Naive thymus-derived CD4-positive, alpha-beta T cell (primary cell): ENCODE measurements around the gene CXCL3. TPM values are rescaled to one million over a fixed set of nuclear protein-coding genes. Genes with fewer than 3 reads are reported as not detected.
"Not testable (repeated sequence)": the region's sequence is repeated elsewhere in the genome, so short reads cannot be mapped to it uniquely, and the experiment has no call there.

Source experiments
- ATAC-seq: fragments of 150-1000 bp; cut with Tn5 transposase; 2 replicates; pipeline ENCODE4 v1.10.0; 2021; ENCODE audit warnings: mild to moderate bottlenecking, moderate library complexity
- CTCF ChIA-PET: fragments of 350-600 bp; sonication (Branson Sonifier 250); formaldehyde crosslinking; loops from one replicate; lab custom pipeline; 2021; ENCODE audit warnings: antibody characterized with exemption; lab: Charles Lee
- POLR2A ChIA-PET: fragments of 350-600 bp; sonication (Branson Sonifier 250); formaldehyde crosslinking; loops from one replicate; lab custom pipeline; 2021; ENCODE audit warnings: antibody characterized with exemption, inconsistent platforms; lab: Charles Lee
- DNase-seq, 9 donors: peaks; one replicate each; pipeline versions ENCODE4 v3.0.0 to v3.0.0-alpha.2; 2020 to 2022; ENCODE audit warnings: mixed read lengths in 1 of 9
- H3K27ac ChIP-seq: one replicate; pipeline ENCODE4 v1.7.0; 2013; ENCODE audit warnings: mild to moderate bottlenecking, low read depth, low read length, moderate library complexity
- H3K27me3 ChIP-seq, 2 donors: one replicate each; pipeline ENCODE4 v1.7.0; 2013; ENCODE audit warnings: low read length in 2 of 2, mild to moderate bottlenecking in 2 of 2, moderate library complexity in 2 of 2; ENCODE audit not compliant: control insufficient read depth in 2 of 2, insufficient read depth in 2 of 2
- H3K36me3 ChIP-seq, 3 experiments: 1 replicate in 2 of 3; 2 replicates in 1 of 3; pipeline ENCODE4 v1.7.0; 2013; ENCODE audit warnings: low read length in 3 of 3, mild to moderate bottlenecking in 3 of 3, moderate library complexity in 1 of 3; ENCODE audit not compliant: insufficient read depth in 3 of 3, control insufficient read depth in 2 of 3
- H3K4me1 ChIP-seq, 2 donors: one replicate each; pipeline ENCODE4 v1.7.0; 2013; ENCODE audit warnings: low read length in 2 of 2, mild to moderate bottlenecking in 2 of 2, moderate library complexity in 1 of 2; ENCODE audit not compliant: control insufficient read depth in 2 of 2, insufficient read depth in 2 of 2
- H3K4me3 ChIP-seq: 2 replicates; pipeline ENCODE4 v1.7.0; 2013; ENCODE audit warnings: mild to moderate bottlenecking, low read length
- H3K9me3 ChIP-seq, 3 experiments: 1 replicate in 2 of 3; 2 replicates in 1 of 3; pipeline ENCODE4 v1.7.0; 2013; ENCODE audit warnings: low read length in 3 of 3; ENCODE audit not compliant: control insufficient read depth in 2 of 3
- H3K27ac Mint-ChIP-seq, 9 donors: one replicate each; pipeline ENCODE4 v1.8.0; 2020 to 2022; ENCODE audit warnings: mixed read lengths in 9 of 9, mild to moderate bottlenecking in 8 of 9, moderate library complexity in 5 of 9, inconsistent platforms in 2 of 9
- H3K27me3 Mint-ChIP-seq, 5 donors: one replicate each; pipeline ENCODE4 v1.8.0; 2021 to 2022; ENCODE audit warnings: mixed read lengths in 5 of 5, mild to moderate bottlenecking in 1 of 5
- H3K36me3 Mint-ChIP-seq, 5 donors: one replicate each; pipeline ENCODE4 v1.8.0; 2020 to 2022; ENCODE audit warnings: mixed read lengths in 5 of 5, mild to moderate bottlenecking in 3 of 5, inconsistent platforms in 1 of 5
- H3K4me1 Mint-ChIP-seq, 7 donors: one replicate each; pipeline ENCODE4 v1.8.0; 2020 to 2022; ENCODE audit warnings: mixed read lengths in 7 of 7, mild to moderate bottlenecking in 3 of 7, inconsistent platforms in 1 of 7
- H3K4me3 Mint-ChIP-seq, 10 donors: one replicate each; pipeline ENCODE4 v1.8.0; 2020 to 2022; ENCODE audit warnings: mild to moderate bottlenecking in 10 of 10, mixed read lengths in 10 of 10, moderate library complexity in 6 of 10, inconsistent platforms in 2 of 10
- H3K9me3 Mint-ChIP-seq, 11 donors: one replicate each; pipeline ENCODE4 v1.8.0; 2020 to 2022; ENCODE audit warnings: mixed read lengths in 11 of 11, mild to moderate bottlenecking in 4 of 11, inconsistent platforms in 1 of 11, moderate library complexity in 1 of 11
- intact Hi-C, 2 donors: fragments of 100-400 bp; cut with micrococcal nuclease; formaldehyde crosslinking; loops; one replicate each; pipeline ENCODE4 v1.15.1; 2023
- polyA plus RNA-seq, 2 donors: library from polyadenylated mRNA; unstranded; fragments of 300-500 nt; fragmentation: Illumina TruSeq; gene quantifications; one replicate each; pipeline ENCODE4 v1.2.3, GENCODE V29; 2021
- total RNA-seq, 6 experiments: library from RNA in 5 of 6; stranded (reverse) in 5 of 6; gene quantifications; 1 replicate in 5 of 6; 2 replicates in 1 of 6; pipeline ENCODE4 v1.2.3 and lab custom pipeline; 2021 to 2026

CXCL3 gene
- total and polyA plus RNA-seq, 7 experiments from 2014 or later: 0.92 to 15.3 (median 3.0) TPM; not detected in 4

DNA sequence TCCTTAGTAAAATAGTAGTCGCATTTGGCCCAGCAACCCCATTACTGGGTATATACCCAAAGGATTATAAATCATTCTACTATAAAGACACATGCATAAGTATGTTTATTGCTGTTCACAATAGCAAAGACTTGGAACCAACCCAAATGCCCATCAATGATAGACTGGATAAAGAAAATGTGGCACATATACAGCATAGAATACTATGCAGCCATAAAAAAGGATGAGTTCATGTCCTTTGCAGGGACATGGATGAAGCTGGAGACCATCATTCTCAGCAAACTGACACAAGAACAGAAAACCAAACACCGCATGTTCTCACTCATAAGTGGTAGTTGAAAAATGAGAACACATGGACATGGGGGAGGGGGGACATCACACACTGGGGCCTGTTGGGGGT lies 41.9 kb upstream of the CXCL3 start:
- H3K27me3 ChIP-seq, H3K4me3 Mint-ChIP-seq, H3K9me3 Mint-ChIP-seq, H3K27ac ChIP-seq, H3K36me3 Mint-ChIP-seq, H3K36me3 ChIP-seq, DNase-seq, POLR2A ChIA-PET, H3K4me3 ChIP-seq, ATAC-seq, H3K27ac Mint-ChIP-seq, CTCF ChIA-PET, H3K4me1 ChIP-seq, H3K4me1 Mint-ChIP-seq, intact Hi-C loops, H3K9me3 ChIP-seq: not testable (repeated sequence)
- peaks cover 0 to 20% (median 6%) of the 10 kb centered on the region in 5 donors for H3K27me3 Mint-ChIP-seq

DNA sequence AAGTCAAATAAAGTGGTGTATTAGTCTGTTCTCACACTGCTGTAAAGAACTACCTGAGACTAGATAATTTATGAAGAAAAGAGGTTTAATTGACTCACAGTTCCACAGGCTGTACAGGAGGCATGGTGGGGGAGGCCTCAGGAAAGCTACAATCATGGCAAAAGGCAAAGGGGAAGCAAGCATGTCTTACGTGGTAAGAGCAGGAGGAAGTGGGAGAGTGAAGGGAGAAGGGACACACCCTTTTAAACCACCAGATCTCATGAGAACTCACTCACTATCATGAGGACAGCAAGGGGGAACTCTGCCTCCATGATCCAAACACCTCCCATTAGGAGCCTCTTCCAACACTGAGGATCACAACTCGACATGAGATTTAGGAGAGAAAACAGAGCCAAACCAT lies 40.5 kb upstream of the CXCL3 start:
- POLR2A ChIA-PET, H3K27ac Mint-ChIP-seq, H3K4me1 Mint-ChIP-seq, H3K36me3 Mint-ChIP-seq, DNase-seq, H3K4me3 ChIP-seq, H3K9me3 ChIP-seq, H3K27me3 ChIP-seq, H3K9me3 Mint-ChIP-seq, H3K36me3 ChIP-seq, intact Hi-C loops, H3K27ac ChIP-seq, CTCF ChIA-PET, H3K4me1 ChIP-seq, H3K4me3 Mint-ChIP-seq: not testable (repeated sequence)
- peaks cover 0 to 14% (median 3%) of the 10 kb centered on the region in 5 donors for H3K27me3 Mint-ChIP-seq
- peak; percentile 64 for ATAC-seq

DNA sequence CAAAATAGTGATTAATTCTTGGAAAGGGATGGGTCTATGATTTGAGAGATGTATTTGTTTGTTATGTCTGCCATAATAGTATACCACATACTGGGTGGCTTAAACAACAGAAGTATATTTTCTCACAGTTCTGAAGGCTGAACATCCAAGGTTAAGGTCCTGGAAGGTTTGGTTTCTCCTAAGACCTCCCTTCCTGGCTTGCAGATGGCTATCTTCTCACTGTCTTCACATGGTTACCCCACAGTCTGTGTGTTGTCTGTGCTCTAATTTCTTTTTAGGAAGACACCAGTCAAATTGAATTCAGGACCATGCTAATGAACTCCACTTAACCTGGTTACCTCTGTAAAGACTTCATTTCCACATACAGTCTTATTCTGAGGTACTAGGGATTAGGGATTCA lies 34.9 kb upstream of the CXCL3 start:
- Mint-ChIP-seq H3K4me3 (no peak overlapping the region), H3K27ac (no peak overlapping the region), H3K36me3 (no peaks in the 10 kb centered on the region), H3K9me3 (no peaks in the 10 kb centered on the region), H3K27me3 (peaks cover 0 to 14% (median 4%) of the 10 kb centered on the region in 5 donors), H3K4me1 (no peaks in the 10 kb centered on the region)
- H3K27me3 ChIP-seq: no peaks in the 10 kb centered on the region
- ChIA-PET POLR2A (no interaction called here), CTCF (no interaction called here)
- no peak overlapping the region for H3K27ac ChIP-seq
- no peaks in the 10 kb centered on the region for H3K9me3 ChIP-seq
- ATAC-seq (no peak), DNase-seq (no peak)
- H3K4me1 ChIP-seq: no peaks in the 10 kb centered on the region
- H3K36me3 ChIP-seq: no peaks in the 10 kb centered on the region
- intact Hi-C loops: no loop called here
- H3K4me3 ChIP-seq: no peak overlapping the region

DNA sequence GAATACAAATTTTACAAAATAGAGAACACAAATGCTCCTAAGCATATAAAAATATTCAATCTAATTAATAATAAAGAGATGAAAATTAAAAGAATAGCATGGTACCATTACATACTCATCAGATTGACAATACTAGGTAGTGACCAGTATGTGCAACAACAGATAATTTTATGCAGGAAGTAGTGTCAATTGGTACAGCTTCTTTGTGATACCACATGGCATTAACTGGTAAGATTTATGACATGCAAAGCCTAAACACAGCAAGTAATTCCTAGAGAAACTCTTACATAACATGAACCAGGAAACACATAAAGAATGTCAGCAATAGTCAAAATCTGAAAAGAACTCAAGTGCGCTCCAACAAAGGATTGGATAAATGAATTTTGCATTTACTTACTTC lies 34.2 kb upstream of the CXCL3 start:
- DNase-seq: no peak
- no peak overlapping the region for H3K4me3 Mint-ChIP-seq
- no peaks in the 10 kb centered on the region for H3K36me3 Mint-ChIP-seq
- Histone ChIP-seq H3K27me3 (no peaks in the 10 kb centered on the region), H3K4me3 (no peak overlapping the region), H3K27ac (no peak overlapping the region), H3K36me3 (no peaks in the 10 kb centered on the region), H3K4me1 (no peaks in the 10 kb centered on the region), H3K9me3 (no peaks in the 10 kb centered on the region)
- H3K27ac Mint-ChIP-seq: no peak overlapping the region
- POLR2A ChIA-PET: no interaction called here
- peaks cover 0 to 13% (median 4%) of the 10 kb centered on the region in 5 donors for H3K27me3 Mint-ChIP-seq
- CTCF ChIA-PET: no interaction called here
- ATAC-seq: no peak
- intact Hi-C loops: no loop called here
- no peaks in the 10 kb centered on the region for H3K9me3 Mint-ChIP-seq
- no peaks in the 10 kb centered on the region for H3K4me1 Mint-ChIP-seq

DNA sequence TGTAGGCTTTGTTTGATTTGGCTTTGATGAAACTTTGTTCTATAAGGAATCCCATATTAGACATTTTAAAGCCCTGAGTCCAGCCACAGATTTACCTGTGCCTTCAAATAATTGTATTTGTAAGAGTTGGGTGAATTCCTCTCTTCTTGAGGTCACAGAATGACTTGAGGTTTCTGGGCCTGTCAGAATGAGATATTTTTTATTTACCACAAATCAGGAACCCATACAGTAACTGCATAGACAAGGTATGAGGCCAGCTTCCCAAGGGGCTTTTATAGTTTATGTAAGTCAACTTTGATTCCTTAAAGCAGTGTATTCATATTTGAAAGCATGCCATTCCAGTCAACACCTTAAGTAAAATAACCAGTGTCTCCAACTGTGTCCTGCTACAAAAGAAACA lies 29.1 kb upstream of the CXCL3 start:
- H3K27me3 ChIP-seq: no peaks in the 10 kb centered on the region
- Mint-ChIP-seq H3K36me3 (no peaks in the 10 kb centered on the region), H3K9me3 (no peaks in the 10 kb centered on the region), H3K27ac (no peak overlapping the region), H3K4me3 (no peak overlapping the region), H3K27me3 (peaks cover 0 to 10% (median 2%) of the 10 kb centered on the region in 5 donors), H3K4me1 (no peaks in the 10 kb centered on the region)
- CTCF ChIA-PET: no interaction called here
- no peak overlapping the region for H3K27ac ChIP-seq
- no peaks in the 10 kb centered on the region for H3K36me3 ChIP-seq
- H3K4me1 ChIP-seq: no peaks in the 10 kb centered on the region
- POLR2A ChIA-PET: no interaction called here
- no peaks in the 10 kb centered on the region for H3K9me3 ChIP-seq
- ATAC-seq: no peak
- DNase-seq: no peak
- no peak overlapping the region for H3K4me3 ChIP-seq
- intact Hi-C loops: no loop called here

DNA sequence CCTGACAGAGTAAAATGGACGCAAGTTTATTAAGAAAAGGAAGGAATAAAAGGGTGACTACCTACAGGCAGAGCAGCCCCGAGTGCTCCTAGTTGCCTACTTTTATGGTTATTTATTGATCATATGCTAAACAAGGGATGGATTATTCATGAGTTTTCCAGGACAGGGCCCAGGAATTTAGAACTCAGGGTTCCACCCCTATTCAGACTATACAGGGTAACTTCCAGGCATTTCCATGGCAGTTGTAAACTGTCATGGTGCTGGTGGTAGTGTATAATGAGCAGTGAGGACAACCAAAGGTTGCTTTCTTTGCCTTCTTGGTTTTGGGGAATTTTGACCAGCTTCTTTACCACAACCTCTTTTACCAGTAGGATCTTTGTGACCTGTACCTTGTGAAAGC lies 27.7 kb upstream of the CXCL3 start:
- peaks cover 0 to 10% (median 2%) of the 10 kb centered on the region in 5 donors for H3K27me3 Mint-ChIP-seq
- no peaks in the 10 kb centered on the region for H3K36me3 Mint-ChIP-seq
- no peaks in the 10 kb centered on the region for H3K9me3 ChIP-seq
- no peak overlapping the region for H3K4me3 ChIP-seq
- no peak for ATAC-seq
- ChIA-PET CTCF (no interaction called here), POLR2A (no interaction called here)
- no peak overlapping the region for H3K27ac ChIP-seq
- H3K4me1 Mint-ChIP-seq: no peaks in the 10 kb centered on the region
- no peak overlapping the region for H3K4me3 Mint-ChIP-seq
- H3K27me3 ChIP-seq: no peaks in the 10 kb centered on the region
- DNase-seq: no peak
- intact Hi-C loops: no loop called here
- H3K27ac Mint-ChIP-seq: peak overlapping the region in 1 of 9 donors; percentile 70
- no peaks in the 10 kb centered on the region for H3K36me3 ChIP-seq
- no peaks in the 10 kb centered on the region for H3K4me1 ChIP-seq
- peaks cover 0 to 2% (median 0%) of the 10 kb centered on the region in 11 donors for H3K9me3 Mint-ChIP-seq

DNA sequence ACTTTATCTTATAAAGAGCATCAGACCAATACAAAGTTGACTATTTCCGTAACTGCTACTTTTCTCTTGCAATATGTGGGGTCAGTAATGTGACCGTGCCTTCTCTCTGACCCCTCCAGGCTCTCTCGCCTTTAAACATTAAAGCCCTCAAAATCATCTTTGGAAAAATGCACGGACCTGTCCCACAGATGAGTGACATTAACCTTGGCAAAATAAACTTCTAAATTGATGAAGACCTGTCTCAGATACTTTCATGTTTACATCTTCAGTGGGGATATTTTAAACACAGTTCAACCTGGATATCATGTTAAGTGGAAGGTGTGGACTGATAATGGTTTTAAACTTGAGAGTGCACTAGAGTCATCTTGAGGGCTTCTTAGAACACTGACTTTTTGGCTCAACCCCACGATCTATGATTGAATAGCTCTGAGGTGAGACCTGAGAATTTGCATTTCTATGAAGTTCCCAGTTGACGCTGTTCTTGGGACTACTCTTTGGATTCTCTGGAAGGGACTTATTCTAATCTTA lies 26.7 kb upstream of the CXCL3 start:
- POLR2A ChIA-PET: no interaction called here
- Mint-ChIP-seq H3K4me3 (no peak overlapping the region), H3K9me3 (peaks cover 0 to 3% (median 0%) of the 10 kb centered on the region in 11 donors), H3K36me3 (no peaks in the 10 kb centered on the region), H3K27me3 (peaks cover 0 to 5% (median 2%) of the 10 kb centered on the region in 5 donors), H3K27ac (no peak overlapping the region), H3K4me1 (no peaks in the 10 kb centered on the region)
- Histone ChIP-seq H3K36me3 (no peaks in the 10 kb centered on the region), H3K4me1 (no peaks in the 10 kb centered on the region), H3K27me3 (no peaks in the 10 kb centered on the region), H3K4me3 (no peak overlapping the region), H3K9me3 (no peaks in the 10 kb centered on the region), H3K27ac (no peak overlapping the region)
- DNase-seq: no peak
- CTCF ChIA-PET: no interaction called here
- ATAC-seq: no peak
- intact Hi-C loops: no loop called here
